ENCODE data around the gene PREP.

Gene PREP

GRCh38 chr6:105391705-105392104 lies 11.2 kb downstream of the PREP start:
- DNase-seq: no peak

GRCh38 chr6:105389543-105389942 lies 13.3 kb downstream of the PREP start:
- DNase-seq: no peak

- DNase-seq: no peak
Measured at GRCh38 chr6:105388392-105388791, 14.5 kb downstream of the PREP start.

DNA sequence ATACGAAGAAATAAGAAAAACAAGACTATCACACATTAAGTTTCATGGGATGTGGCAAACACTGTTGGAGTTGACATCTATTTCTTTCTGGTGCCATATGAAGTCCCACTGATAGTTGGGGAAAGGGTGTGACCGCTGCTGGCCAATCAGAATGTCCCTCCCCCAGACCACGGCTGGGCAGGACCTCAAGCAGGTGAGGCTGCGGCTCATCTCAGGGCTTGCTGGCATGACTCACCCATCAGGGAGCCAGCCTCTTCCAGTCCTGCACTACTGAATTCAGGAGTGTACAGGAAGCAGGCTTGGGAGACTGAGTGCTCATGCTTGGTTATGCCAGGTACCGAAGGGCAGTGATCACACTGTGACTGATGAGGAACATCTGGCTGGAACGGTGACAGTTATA lies 18.9 kb downstream of the PREP start:
- no peak for DNase-seq

GRCh38 chr6:105382958-105383357 lies 19.9 kb downstream of the PREP start:
- DNase-seq: no peak

GRCh38 chr6:105382496-105382895 lies 20.4 kb downstream of the PREP start:
- DNase-seq: no peak

- DNase-seq: no peak
Measured at GRCh38 chr6:105380634-105381033, 22.2 kb downstream of the PREP start.

- no peak for DNase-seq
Measured at GRCh38 chr6:105375797-105376196, 27.1 kb downstream of the PREP start.

- no peak for DNase-seq
Measured at GRCh38 chr6:105374010-105374420, 28.9 kb downstream of the PREP start.

GRCh38 chr6:105373481-105373880 lies 29.4 kb downstream of the PREP start:
- no peak for DNase-seq

DNA sequence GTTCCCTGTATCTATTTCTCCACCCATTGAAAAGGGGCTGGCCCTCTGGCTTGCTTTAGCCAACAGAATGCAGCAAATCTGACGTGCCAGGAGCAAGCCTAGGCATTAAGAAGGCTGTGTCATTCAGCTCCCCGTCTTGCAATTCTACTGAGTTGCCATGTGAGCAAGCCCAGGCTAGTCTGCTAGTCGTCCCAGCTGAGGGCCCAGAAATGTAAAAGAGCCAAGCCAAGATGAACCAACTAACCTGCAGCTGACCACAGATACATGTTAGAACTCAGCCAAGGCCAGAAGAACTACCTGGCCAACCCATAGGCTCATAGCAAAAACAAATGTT lies 30.1 kb downstream of the PREP start:
- DNase-seq: no peak

DNA sequence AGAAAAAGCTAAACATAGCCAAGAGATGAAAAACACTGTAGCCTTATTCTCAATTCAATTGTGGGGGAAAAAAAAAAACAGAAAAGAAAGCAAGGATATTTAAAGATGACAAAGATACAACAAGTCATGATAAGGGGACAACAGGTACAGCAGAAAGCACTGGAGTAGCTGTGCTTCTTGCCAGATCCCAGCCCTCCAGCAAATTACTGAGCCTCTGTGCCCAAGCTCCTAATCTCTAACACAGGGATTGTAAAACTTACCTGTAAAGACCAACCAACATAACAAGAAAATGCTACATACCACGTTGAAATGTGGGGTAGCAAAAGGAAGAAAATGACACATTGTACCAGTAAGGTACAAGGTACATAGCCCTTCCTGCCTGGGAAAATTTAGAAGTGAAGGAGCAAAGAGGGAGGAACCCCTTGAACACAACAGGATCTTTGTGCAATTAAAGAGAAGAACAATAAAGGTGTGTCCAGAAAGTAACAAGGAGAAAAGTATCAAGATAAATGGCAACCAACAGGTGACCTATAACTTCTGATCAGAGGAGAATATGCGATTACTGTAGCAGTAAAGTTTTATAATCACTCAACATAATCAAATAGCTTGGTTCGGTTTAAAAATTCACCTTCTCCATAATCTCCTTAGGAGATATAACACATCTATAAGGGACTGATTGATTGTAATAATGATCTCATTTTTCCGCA lies 30.6 kb downstream of the PREP start:
- no peak for DNase-seq

- no peak for DNase-seq
Measured at GRCh38 chr6:105370351-105370750, 32.5 kb downstream of the PREP start.

DNA sequence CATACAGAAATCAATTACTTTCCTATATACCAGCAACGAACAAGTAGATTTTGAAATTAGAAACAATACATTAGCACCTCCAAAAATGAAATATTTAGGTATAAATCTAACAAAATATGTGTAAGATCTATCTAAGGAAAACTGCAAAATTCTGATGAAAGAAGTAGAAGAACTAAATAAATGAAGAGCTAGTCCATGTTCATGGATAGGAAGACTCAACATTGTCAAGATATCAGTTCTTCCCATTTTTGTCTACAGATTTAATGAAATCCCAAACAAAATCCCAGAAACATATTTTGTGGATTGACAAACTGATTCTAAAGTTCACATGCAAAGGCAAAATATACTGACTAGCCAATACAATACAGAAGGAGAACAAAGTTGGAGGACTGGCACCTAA lies 33.7 kb downstream of the PREP start:
- DNase-seq: no peak

- DNase-seq: no peak
Measured at GRCh38 chr6:105364243-105364642, 38.6 kb downstream of the PREP start.

- no peak for DNase-seq
Measured at GRCh38 chr6:105363100-105363754, 39.7 kb downstream of the PREP start.

DNA sequence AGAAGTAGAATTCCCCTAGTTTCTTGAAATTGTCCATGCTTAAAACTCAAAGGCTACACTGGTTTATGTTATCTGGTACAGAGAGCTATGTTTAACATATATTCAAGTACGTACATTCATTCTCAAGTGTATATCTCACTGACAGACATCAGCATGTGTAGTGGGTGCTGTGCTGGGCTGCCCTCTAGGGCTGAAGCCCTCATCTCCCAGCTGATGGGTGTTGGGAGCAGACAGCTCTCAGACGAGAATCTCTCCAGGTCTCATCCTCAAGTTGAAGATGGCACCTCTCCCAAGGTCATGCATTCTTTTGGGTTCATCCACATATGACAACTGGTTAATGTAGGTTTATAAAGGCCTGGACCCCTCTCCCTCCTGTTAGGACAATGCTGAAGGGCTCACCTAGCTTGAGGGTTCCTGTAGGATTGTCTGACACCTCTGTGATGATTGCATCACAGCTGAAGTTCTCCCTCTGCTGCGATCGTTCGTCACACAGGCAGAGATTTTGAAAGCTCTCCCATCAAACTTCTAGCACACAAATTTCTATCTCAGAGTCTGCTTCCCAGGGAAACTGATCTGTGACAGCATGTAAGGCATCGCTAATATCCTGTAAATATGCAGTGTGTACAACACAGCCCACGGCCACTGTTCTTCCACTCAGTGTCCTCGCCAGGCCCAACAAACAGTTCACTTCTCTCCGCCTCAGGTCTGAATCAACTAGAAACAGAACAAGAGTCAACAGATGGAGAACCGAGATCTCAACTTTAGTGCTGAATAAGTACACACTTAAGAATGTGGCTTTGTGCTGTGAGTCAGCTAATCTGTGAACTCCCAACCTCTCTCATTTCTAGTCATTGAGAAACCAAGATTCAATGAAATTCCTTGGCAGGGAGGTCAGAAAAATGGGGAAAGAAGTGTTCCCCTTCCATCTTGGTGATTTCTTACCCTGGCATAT lies 43.2 kb downstream of the PREP start:
- no peak for DNase-seq

DNA sequence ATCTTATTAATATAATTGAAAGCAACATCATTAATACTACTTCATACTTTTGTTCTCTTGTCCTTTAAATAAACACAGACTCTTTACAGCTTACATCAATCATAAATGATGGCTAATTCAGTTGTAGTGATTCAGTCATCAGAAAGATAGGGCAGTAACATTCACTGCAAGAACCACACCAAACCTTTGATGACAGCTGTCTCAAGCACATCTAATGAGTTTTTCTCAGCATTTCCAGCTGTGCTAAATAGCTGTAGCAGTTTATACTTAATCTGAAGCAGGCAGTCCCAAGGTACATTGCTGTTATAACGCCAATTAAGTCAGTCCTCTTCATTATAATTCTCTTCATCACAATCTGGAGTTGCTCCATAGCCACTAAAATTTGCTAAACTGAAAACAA lies 45.7 kb downstream of the PREP start:
- no peak for DNase-seq

GRCh38 chr6:105352037-105352617 lies 50.8 kb downstream of the PREP start:
- no peak for DNase-seq

GRCh38 chr6:105348897-105349296 lies 54.0 kb downstream of the PREP start:
- DNase-seq: no peak

- DNase-seq: no peak
Measured at GRCh38 chr6:105346052-105346451, 56.8 kb downstream of the PREP start.

- no peak for DNase-seq
Measured at GRCh38 chr6:105345506-105345905, 57.4 kb downstream of the PREP start.

GRCh38 chr6:105344881-105345370 lies 58.0 kb downstream of the PREP start:
- DNase-seq: no peak
